H9 (cell line): ENCODE measurements around the gene SBF1. TPM values are rescaled to one million over a fixed set of nuclear protein-coding genes. Genes with fewer than 3 reads are reported as not detected.

Experiments used
- DNase-seq: peaks from one replicate; pipeline ENCODE4 v3.0.0-alpha.2; 2017
- H2AFZ ChIP-seq: one replicate; pipeline ENCODE4 v1.6.1; 2013; ENCODE audit warnings: mild to moderate bottlenecking, low read length, control low read depth, moderate library complexity
- H2AK5ac ChIP-seq: 2 replicates; pipeline ENCODE4 v1.6.1; 2013; ENCODE audit warnings: low read length, control low read depth, mixed read lengths; ENCODE audit not compliant: insufficient read length
- H2BK120ac ChIP-seq: one replicate; pipeline ENCODE4 v1.6.1; 2013; ENCODE audit warnings: low read depth, mild to moderate bottlenecking, low read length, control low read depth, inconsistent platforms; ENCODE audit not compliant: poor library complexity, severe bottlenecking
- H2BK12ac ChIP-seq: 2 replicates; pipeline ENCODE4 v1.6.1; 2013; ENCODE audit warnings: low read length, control low read depth, mixed read lengths, low read depth; ENCODE audit not compliant: insufficient read length
- H2BK15ac ChIP-seq: 2 replicates; pipeline ENCODE4 v1.6.1; 2013; ENCODE audit warnings: low read depth, low read length, control low read depth
- H2BK20ac ChIP-seq: one replicate; pipeline ENCODE4 v1.6.1; 2013; ENCODE audit warnings: low read depth, mild to moderate bottlenecking, low read length, control low read depth, inconsistent platforms; ENCODE audit not compliant: poor library complexity, severe bottlenecking
- H2BK5ac ChIP-seq: 2 replicates; pipeline ENCODE4 v1.6.1; 2013; ENCODE audit warnings: low read length, control low read depth, mixed read lengths; ENCODE audit not compliant: insufficient read length
- H3K14ac ChIP-seq: 2 replicates; pipeline ENCODE4 v1.6.1; 2013; ENCODE audit warnings: low read length, control low read depth; ENCODE audit not compliant: insufficient read depth
- H3K18ac ChIP-seq: 2 replicates; pipeline ENCODE4 v1.6.1; 2013; ENCODE audit warnings: low read depth, mild to moderate bottlenecking, mixed read lengths, low read length, control low read depth; ENCODE audit not compliant: insufficient read length
- H3K23ac ChIP-seq: 2 replicates; pipeline ENCODE4 v1.6.1; 2013; ENCODE audit warnings: low read length, control low read depth, mixed read lengths, low read depth; ENCODE audit not compliant: insufficient read length
- H3K23me2 ChIP-seq: 2 replicates; pipeline ENCODE4 v1.6.1; 2013; ENCODE audit warnings: low read depth, mild to moderate bottlenecking, mixed read lengths, low read length, control low read depth; ENCODE audit not compliant: insufficient read length, poor library complexity, severe bottlenecking
- H3K27ac ChIP-seq: 2 replicates; pipeline ENCODE4 v1.5.1; 2013; ENCODE audit warnings: low read length, control low read depth, mixed read lengths, low read depth; ENCODE audit not compliant: insufficient read length
- H3K27me3 ChIP-seq: 2 replicates; pipeline ENCODE4 v1.6.1; 2013; ENCODE audit warnings: low read length, control low read depth, inconsistent platforms; ENCODE audit not compliant: insufficient read depth
- H3K4ac ChIP-seq: 2 replicates; pipeline ENCODE4 v1.6.1; 2013; ENCODE audit warnings: low read depth, mild to moderate bottlenecking, control low read depth, inconsistent platforms, low read length, moderate library complexity
- H3K4me1 ChIP-seq: 2 replicates; pipeline ENCODE4 v1.6.1; 2013; ENCODE audit warnings: low read length, control low read depth, inconsistent platforms; ENCODE audit not compliant: insufficient read depth
- H3K4me2 ChIP-seq: 2 replicates; pipeline ENCODE4 v1.6.1; 2013; ENCODE audit warnings: low read length, control low read depth, mixed read lengths; ENCODE audit not compliant: insufficient read length, insufficient read depth
- H3K56ac ChIP-seq: 2 replicates; pipeline ENCODE4 v1.6.1; 2013; ENCODE audit warnings: low read depth, mild to moderate bottlenecking, mixed read lengths, low read length, control low read depth; ENCODE audit not compliant: insufficient read length
- H3K79me1 ChIP-seq: 2 replicates; pipeline ENCODE4 v1.6.1; 2013; ENCODE audit warnings: low read depth, mild to moderate bottlenecking, moderate library complexity, low read length, control low read depth, inconsistent platforms; ENCODE audit not compliant: insufficient read depth, poor library complexity, severe bottlenecking
- H3K79me2 ChIP-seq: 2 replicates; pipeline ENCODE4 v1.6.1; 2013; ENCODE audit warnings: low read length, control low read depth, inconsistent platforms; ENCODE audit not compliant: insufficient read depth
- H3K9ac ChIP-seq: 2 replicates; pipeline ENCODE4 v1.6.1; 2013; ENCODE audit warnings: low read length, control low read depth, mixed read lengths; ENCODE audit not compliant: insufficient read length; ENCODE audit errors: extremely low read depth
- H3K9me3 ChIP-seq: one replicate; pipeline ENCODE4 v1.6.1; 2013; ENCODE audit warnings: low read depth, low read length, inconsistent platforms; ENCODE audit not compliant: control insufficient read depth
- H3T11ph ChIP-seq: one replicate; pipeline ENCODE4 v1.6.1; 2013; ENCODE audit warnings: mild to moderate bottlenecking, low read length, control low read depth, inconsistent platforms
- H4K20me1 ChIP-seq: one replicate; pipeline ENCODE4 v1.6.1; 2013; ENCODE audit not compliant: control insufficient read depth, insufficient read length, insufficient read depth
- H4K5ac ChIP-seq: 2 replicates; pipeline ENCODE4 v1.6.1; 2013; ENCODE audit warnings: low read depth, mild to moderate bottlenecking, mixed read lengths, low read length, control low read depth; ENCODE audit not compliant: insufficient read length
- H4K8ac ChIP-seq: replicated peaks from 2 replicates; pipeline ENCODE4 v1.6.1; 2013; ENCODE audit warnings: low read length, control low read depth, mixed read lengths, low read depth; ENCODE audit not compliant: insufficient read length
- H4K91ac ChIP-seq: 2 replicates; pipeline ENCODE4 v1.6.1; 2013; ENCODE audit warnings: low read depth, mild to moderate bottlenecking, moderate library complexity, mixed read lengths, low read length, control low read depth; ENCODE audit not compliant: insufficient read length
- H3K27ac Mint-ChIP-seq, 3 experiments: 2 replicates in 2 of 3; 3 replicates in 1 of 3; pipeline ENCODE4 v1.8.0; 2020 to 2021; ENCODE audit warnings: mixed read lengths in 3 of 3, mild to moderate bottlenecking in 1 of 3, moderate library complexity in 1 of 3
- H3K27me3 Mint-ChIP-seq: 2 replicates; pipeline ENCODE4 v1.8.0; 2021; ENCODE audit warnings: low read depth, mild to moderate bottlenecking, moderate library complexity, mixed read lengths
- H3K36me3 Mint-ChIP-seq, 3 experiments: 2 replicates in 2 of 3; 3 replicates in 1 of 3; pipeline ENCODE4 v1.8.0; 2020 to 2021; ENCODE audit warnings: low read depth in 3 of 3, mixed read lengths in 3 of 3; ENCODE audit not compliant: insufficient read depth in 1 of 3
- H3K4me1 Mint-ChIP-seq, 2 experiments: 2 replicates each; pipeline ENCODE4 v1.8.0; 2020; ENCODE audit warnings: mixed read lengths in 2 of 2
- H3K4me3 Mint-ChIP-seq, 2 experiments: 2 replicates in 1 of 2; 3 replicates in 1 of 2; pipeline ENCODE4 v1.8.0; 2020 to 2021; ENCODE audit warnings: mild to moderate bottlenecking in 2 of 2, mixed read lengths in 2 of 2, moderate library complexity in 1 of 2
- H3K9me3 Mint-ChIP-seq, 2 experiments: 2 replicates in 1 of 2; 3 replicates in 1 of 2; pipeline ENCODE4 v1.8.0; 2020; ENCODE audit warnings: mild to moderate bottlenecking in 2 of 2, mixed read lengths in 2 of 2, moderate library complexity in 1 of 2
- CTCF ChIP-seq: fragments of 200-600 bp; sonication (generic); conservative IDR thresholded peaks from 3 replicates; pipeline ENCODE4 v1.8.0; 2021; ENCODE audit warnings: antibody characterized with exemption, mild to moderate bottlenecking
- WGBS: extraction: QIAGEN DNeasy Blood & Tissue Kit; methylation state at CpG from one replicate; pipeline ENCODE4 v1.1.7; 2013; ENCODE audit warnings: missing lambda C conversion rate, low lambda C conversion rate, mixed read lengths; ENCODE audit not compliant: insufficient read length; ENCODE audit errors: extremely low coverage; 5-methylcytosine and 5-hydroxymethylcytosine counted together
- total RNA-seq: library from RNA; stranded (reverse); gene quantifications from 2 replicates; pipeline ENCODE4 v1.2.1, GENCODE V29; 2021

Gene SBF1
- total RNA-seq, 1 experiment from 2014 or later: 69.8 TPM

DNA sequence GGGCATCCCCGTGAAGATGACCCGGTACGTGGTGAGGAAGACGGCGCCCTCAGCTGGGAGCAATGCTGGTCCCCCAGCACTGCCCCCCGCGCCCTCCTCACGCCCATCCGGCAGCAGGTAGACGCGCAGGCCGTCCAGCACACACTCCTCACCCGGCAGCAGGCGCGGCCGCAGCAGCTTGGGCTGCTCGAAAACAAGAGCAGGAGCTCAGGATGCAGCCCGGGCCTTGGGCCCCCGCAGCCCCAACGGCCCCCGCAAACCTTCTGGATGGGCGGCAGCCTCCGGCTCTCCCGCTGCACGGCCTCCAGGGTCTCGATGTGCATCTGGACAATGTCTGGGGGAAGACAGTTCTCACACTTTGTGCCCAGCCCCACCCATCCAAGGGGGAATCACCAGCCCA lies 13.3 kb downstream of the SBF1 start:
- WGBS: no CpG with 5 or more reads among the region's 26 CpGs
- Histone ChIP-seq H3K23me2 (no peaks in the 10 kb centered on the region), H4K8ac (no peak overlapping the region), H2BK5ac (no peak overlapping the region), H3K56ac (no peak overlapping the region), H3K27ac (no peak overlapping the region), H2BK15ac (no peak overlapping the region), H3K27me3 (no peaks in the 10 kb centered on the region), H3K4me2 (no peak overlapping the region), H3K4me1 (no peaks in the 10 kb centered on the region), H3K14ac (no peak overlapping the region), H3K4ac (no peak overlapping the region), H4K20me1 (no peaks in the 10 kb centered on the region), H2AK5ac (no peak overlapping the region), H2BK120ac (no peak overlapping the region), H3K9me3 (no peaks in the 10 kb centered on the region), H2AFZ (no peak overlapping the region), H3K18ac (no peak overlapping the region), H3K9ac (no peak overlapping the region), H3K23ac (no peak overlapping the region), H2BK12ac (no peak overlapping the region), H4K91ac (no peak overlapping the region), H4K5ac (no peak overlapping the region), H3T11ph (no peak overlapping the region), H2BK20ac (no peak overlapping the region), H3K79me2 (no peaks in the 10 kb centered on the region), H3K79me1 (no peaks in the 10 kb centered on the region)
- Mint-ChIP-seq H3K27me3 (no peaks in the 10 kb centered on the region), H3K4me3 (no peak overlapping the region), H3K4me1 (no peaks in the 10 kb centered on the region), H3K27ac (no peak overlapping the region), H3K36me3 (peaks cover 25 to 89% (median 84%) of the 10 kb centered on the region in 3 experiments), H3K9me3 (no peaks in the 10 kb centered on the region; a peak in 1 of 5 replicates)
- no peak for TF ChIP-seq CTCF
- no peak for DNase-seq
